ENCODE measurements around the gene CRLF3.
"Not testable (repeated sequence)": the region's sequence is repeated elsewhere in the genome, so short reads cannot be mapped to it uniquely, and the experiment has no call there.

GRCh38 chr17:30747621-30748020, 76.9 kb downstream of the CRLF3 start:
- TF ChIP-seq CTCF (conservative IDR thresholded peaks at IDR 0.05; ENCODE audit: low read length); EZH2phosphoT487 (IDR thresholded peaks at IDR 0.05; ENCODE audit: borderline replicate concordance, low read depth, low read length): not testable (repeated sequence)
